Muscle layer of colon (tissue), 2 donors: ENCODE data around the gene PCDHA9.
"Not testable (repeated sequence)": the region's sequence is repeated elsewhere in the genome, so short reads cannot be mapped to it uniquely, and the experiment has no call there.

Experiments
- H3K27ac ChIP-seq: one replicate; pipeline ENCODE4 v1.7.0; 2013; ENCODE audit warnings: low read depth, mild to moderate bottlenecking, low read length, moderate library complexity
- H3K27me3 ChIP-seq, 2 donors: one replicate each; pipeline ENCODE4 v1.7.0; 2013; ENCODE audit warnings: low read length in 2 of 2, mild to moderate bottlenecking in 2 of 2; ENCODE audit not compliant: insufficient read depth in 2 of 2, control insufficient read depth in 1 of 2
- H3K36me3 ChIP-seq: one replicate; pipeline ENCODE4 v1.7.0; 2013; ENCODE audit warnings: mild to moderate bottlenecking, low read length; ENCODE audit not compliant: insufficient read depth
- H3K4me1 ChIP-seq: one replicate; pipeline ENCODE4 v1.7.0; 2013; ENCODE audit warnings: mild to moderate bottlenecking, low read length; ENCODE audit not compliant: insufficient read depth
- H3K4me3 ChIP-seq, 2 donors: one replicate each; pipeline ENCODE4 v1.7.0; 2013; ENCODE audit warnings: low read length in 2 of 2, low read depth in 1 of 2, mild to moderate bottlenecking in 1 of 2, moderate library complexity in 1 of 2
- H3K9ac ChIP-seq: one replicate; pipeline ENCODE4 v1.7.0; 2013; ENCODE audit warnings: low read length
- H3K9me3 ChIP-seq: one replicate; pipeline ENCODE4 v1.7.0; 2013; ENCODE audit warnings: mild to moderate bottlenecking, low read length
- donor health status: abdominal sarcoma.
- donor health status: Adenocarcinoma of cecum.

The PCDHA9 gene

GRCh38 chr5:140875085-140876065 lies 27.2 kb downstream of the PCDHA9 start, which contains the start of gene PCDHA12:
TSS of gene PCDHA12 (plus strand) at chr5:140875308. CDS start at chr5:140875473, 165 bp downstream.
- Histone ChIP-seq H3K27ac (no peak within 1 kb of the TSS), H3K4me1 (no peaks in the 10 kb centered on the region), H3K27me3 (peaks cover 0 to 12% of the 10 kb centered on the region in 2 donors), H3K4me3 (no peak within 1 kb of the TSS), H3K9me3 (peaks cover 5% of the 10 kb centered on the region), H3K36me3 (no peaks in the 10 kb centered on the region), H3K9ac (no peak within 1 kb of the TSS)

- H3K27ac ChIP-seq, H3K9me3 ChIP-seq, H3K4me3 ChIP-seq, H3K9ac ChIP-seq, H3K27me3 ChIP-seq, H3K4me1 ChIP-seq, H3K36me3 ChIP-seq: not testable (repeated sequence)
Observed at GRCh38 chr5:140876541-140877261, 28.5 kb downstream of the PCDHA9 start.

GRCh38 chr5:140877262-140877581 lies 29.0 kb downstream of the PCDHA9 start:
- H3K4me1 ChIP-seq = no peaks in the 10 kb centered on the region
- no peak overlapping the region for H3K27ac ChIP-seq
- H3K9me3 ChIP-seq = peaks cover 5% of the 10 kb centered on the region
- H3K9ac ChIP-seq = no peak overlapping the region
- no peaks in the 10 kb centered on the region for H3K36me3 ChIP-seq
- H3K27me3 ChIP-seq = peaks cover 0 to 5% of the 10 kb centered on the region in 2 donors
- no peak overlapping the region for H3K4me3 ChIP-seq

- Histone ChIP-seq H3K9me3 (peaks cover 6% of the 10 kb centered on the region), H3K4me1 (no peaks in the 10 kb centered on the region), H3K27ac (no peak within 1 kb of the TSS), H3K4me3 (no peak within 1 kb of the TSS), H3K9ac (no peak within 1 kb of the TSS), H3K36me3 (no peaks in the 10 kb centered on the region), H3K27me3 (peaks cover 0 to 8% of the 10 kb centered on the region in 2 donors)
Observed at GRCh38 chr5:140881889-140882590, 33.9 kb downstream of the PCDHA9 start, which contains the start of gene PCDHA13. TSS of gene PCDHA13 (plus strand) at chr5:140882124. CDS start at chr5:140882269, 145 bp downstream.

- Histone ChIP-seq H3K9me3 (peaks cover 6% of the 10 kb centered on the region), H3K27ac (no peak overlapping the region), H3K4me1 (no peaks in the 10 kb centered on the region), H3K36me3 (no peaks in the 10 kb centered on the region), H3K9ac (no peak overlapping the region), H3K4me3 (no peak overlapping the region), H3K27me3 (peaks cover 0 to 4% of the 10 kb centered on the region in 2 donors)
Observed at GRCh38 chr5:140882591-140882899, 34.4 kb downstream of the PCDHA9 start.

- Histone ChIP-seq H3K27me3 (peaks cover 0 to 4% of the 10 kb centered on the region in 2 donors), H3K9ac (no peak overlapping the region), H3K4me3 (no peak overlapping the region), H3K36me3 (no peaks in the 10 kb centered on the region), H3K9me3 (peaks cover 6% of the 10 kb centered on the region), H3K27ac (no peak overlapping the region), H3K4me1 (no peaks in the 10 kb centered on the region)
Observed at GRCh38 chr5:140883373-140883772, 35.2 kb downstream of the PCDHA9 start.

- H3K4me3 ChIP-seq = no peak overlapping the region
- no peak overlapping the region for H3K9ac ChIP-seq
- H3K27me3 ChIP-seq = peaks cover 0 to 4% of the 10 kb centered on the region in 2 donors
- no peaks in the 10 kb centered on the region for H3K36me3 ChIP-seq
- H3K9me3 ChIP-seq = peaks cover 6% of the 10 kb centered on the region
- no peaks in the 10 kb centered on the region for H3K4me1 ChIP-seq
- H3K27ac ChIP-seq = no peak overlapping the region
Observed at GRCh38 chr5:140883927-140884697, 35.9 kb downstream of the PCDHA9 start.
